H9 (cell line): Measurements from ENCODE around the gene SLC2A1. TPM values are rescaled to one million over a fixed set of nuclear protein-coding genes. Genes with fewer than 3 reads are reported as not detected.

ENCODE experiments used
- DNase-seq: peaks from one replicate; pipeline ENCODE4 v3.0.0-alpha.2; 2017
- H2AFZ ChIP-seq: one replicate; pipeline ENCODE4 v1.6.1; 2013; ENCODE audit warnings: mild to moderate bottlenecking, low read length, control low read depth, moderate library complexity
- H2AK5ac ChIP-seq: 2 replicates; pipeline ENCODE4 v1.6.1; 2013; ENCODE audit warnings: low read length, control low read depth, mixed read lengths; ENCODE audit not compliant: insufficient read length
- H2BK120ac ChIP-seq: one replicate; pipeline ENCODE4 v1.6.1; 2013; ENCODE audit warnings: low read depth, mild to moderate bottlenecking, low read length, control low read depth, inconsistent platforms; ENCODE audit not compliant: poor library complexity, severe bottlenecking
- H2BK12ac ChIP-seq: 2 replicates; pipeline ENCODE4 v1.6.1; 2013; ENCODE audit warnings: low read length, control low read depth, mixed read lengths, low read depth; ENCODE audit not compliant: insufficient read length
- H2BK15ac ChIP-seq: 2 replicates; pipeline ENCODE4 v1.6.1; 2013; ENCODE audit warnings: low read depth, low read length, control low read depth
- H2BK20ac ChIP-seq: one replicate; pipeline ENCODE4 v1.6.1; 2013; ENCODE audit warnings: low read depth, mild to moderate bottlenecking, low read length, control low read depth, inconsistent platforms; ENCODE audit not compliant: poor library complexity, severe bottlenecking
- H2BK5ac ChIP-seq: 2 replicates; pipeline ENCODE4 v1.6.1; 2013; ENCODE audit warnings: low read length, control low read depth, mixed read lengths; ENCODE audit not compliant: insufficient read length
- H3K14ac ChIP-seq: 2 replicates; pipeline ENCODE4 v1.6.1; 2013; ENCODE audit warnings: low read length, control low read depth; ENCODE audit not compliant: insufficient read depth
- H3K18ac ChIP-seq: 2 replicates; pipeline ENCODE4 v1.6.1; 2013; ENCODE audit warnings: low read depth, mild to moderate bottlenecking, mixed read lengths, low read length, control low read depth; ENCODE audit not compliant: insufficient read length
- H3K23ac ChIP-seq: 2 replicates; pipeline ENCODE4 v1.6.1; 2013; ENCODE audit warnings: low read length, control low read depth, mixed read lengths, low read depth; ENCODE audit not compliant: insufficient read length
- H3K23me2 ChIP-seq: 2 replicates; pipeline ENCODE4 v1.6.1; 2013; ENCODE audit warnings: low read depth, mild to moderate bottlenecking, mixed read lengths, low read length, control low read depth; ENCODE audit not compliant: insufficient read length, poor library complexity, severe bottlenecking
- H3K27ac ChIP-seq: 2 replicates; pipeline ENCODE4 v1.5.1; 2013; ENCODE audit warnings: low read length, control low read depth, mixed read lengths, low read depth; ENCODE audit not compliant: insufficient read length
- H3K27me3 ChIP-seq: 2 replicates; pipeline ENCODE4 v1.6.1; 2013; ENCODE audit warnings: low read length, control low read depth, inconsistent platforms; ENCODE audit not compliant: insufficient read depth
- H3K4ac ChIP-seq: 2 replicates; pipeline ENCODE4 v1.6.1; 2013; ENCODE audit warnings: low read depth, mild to moderate bottlenecking, control low read depth, inconsistent platforms, low read length, moderate library complexity
- H3K4me1 ChIP-seq: 2 replicates; pipeline ENCODE4 v1.6.1; 2013; ENCODE audit warnings: low read length, control low read depth, inconsistent platforms; ENCODE audit not compliant: insufficient read depth
- H3K4me2 ChIP-seq: 2 replicates; pipeline ENCODE4 v1.6.1; 2013; ENCODE audit warnings: low read length, control low read depth, mixed read lengths; ENCODE audit not compliant: insufficient read length, insufficient read depth
- H3K56ac ChIP-seq: 2 replicates; pipeline ENCODE4 v1.6.1; 2013; ENCODE audit warnings: low read depth, mild to moderate bottlenecking, mixed read lengths, low read length, control low read depth; ENCODE audit not compliant: insufficient read length
- H3K79me1 ChIP-seq: 2 replicates; pipeline ENCODE4 v1.6.1; 2013; ENCODE audit warnings: low read depth, mild to moderate bottlenecking, moderate library complexity, low read length, control low read depth, inconsistent platforms; ENCODE audit not compliant: insufficient read depth, poor library complexity, severe bottlenecking
- H3K79me2 ChIP-seq: 2 replicates; pipeline ENCODE4 v1.6.1; 2013; ENCODE audit warnings: low read length, control low read depth, inconsistent platforms; ENCODE audit not compliant: insufficient read depth
- H3K9ac ChIP-seq: 2 replicates; pipeline ENCODE4 v1.6.1; 2013; ENCODE audit warnings: low read length, control low read depth, mixed read lengths; ENCODE audit not compliant: insufficient read length; ENCODE audit errors: extremely low read depth
- H3K9me3 ChIP-seq: one replicate; pipeline ENCODE4 v1.6.1; 2013; ENCODE audit warnings: low read depth, low read length, inconsistent platforms; ENCODE audit not compliant: control insufficient read depth
- H3T11ph ChIP-seq: one replicate; pipeline ENCODE4 v1.6.1; 2013; ENCODE audit warnings: mild to moderate bottlenecking, low read length, control low read depth, inconsistent platforms
- H4K20me1 ChIP-seq: one replicate; pipeline ENCODE4 v1.6.1; 2013; ENCODE audit not compliant: control insufficient read depth, insufficient read length, insufficient read depth
- H4K5ac ChIP-seq: 2 replicates; pipeline ENCODE4 v1.6.1; 2013; ENCODE audit warnings: low read depth, mild to moderate bottlenecking, mixed read lengths, low read length, control low read depth; ENCODE audit not compliant: insufficient read length
- H4K8ac ChIP-seq: replicated peaks from 2 replicates; pipeline ENCODE4 v1.6.1; 2013; ENCODE audit warnings: low read length, control low read depth, mixed read lengths, low read depth; ENCODE audit not compliant: insufficient read length
- H4K91ac ChIP-seq: 2 replicates; pipeline ENCODE4 v1.6.1; 2013; ENCODE audit warnings: low read depth, mild to moderate bottlenecking, moderate library complexity, mixed read lengths, low read length, control low read depth; ENCODE audit not compliant: insufficient read length
- H3K27ac Mint-ChIP-seq, 3 experiments: 2 replicates in 2 of 3; 3 replicates in 1 of 3; pipeline ENCODE4 v1.8.0; 2020 to 2021; ENCODE audit warnings: mixed read lengths in 3 of 3, mild to moderate bottlenecking in 1 of 3, moderate library complexity in 1 of 3
- H3K27me3 Mint-ChIP-seq: 2 replicates; pipeline ENCODE4 v1.8.0; 2021; ENCODE audit warnings: low read depth, mild to moderate bottlenecking, moderate library complexity, mixed read lengths
- H3K36me3 Mint-ChIP-seq, 3 experiments: 2 replicates in 2 of 3; 3 replicates in 1 of 3; pipeline ENCODE4 v1.8.0; 2020 to 2021; ENCODE audit warnings: low read depth in 3 of 3, mixed read lengths in 3 of 3; ENCODE audit not compliant: insufficient read depth in 1 of 3
- H3K4me1 Mint-ChIP-seq, 2 experiments: 2 replicates each; pipeline ENCODE4 v1.8.0; 2020; ENCODE audit warnings: mixed read lengths in 2 of 2
- H3K4me3 Mint-ChIP-seq, 2 experiments: 2 replicates in 1 of 2; 3 replicates in 1 of 2; pipeline ENCODE4 v1.8.0; 2020 to 2021; ENCODE audit warnings: mild to moderate bottlenecking in 2 of 2, mixed read lengths in 2 of 2, moderate library complexity in 1 of 2
- H3K9me3 Mint-ChIP-seq, 2 experiments: 2 replicates in 1 of 2; 3 replicates in 1 of 2; pipeline ENCODE4 v1.8.0; 2020; ENCODE audit warnings: mild to moderate bottlenecking in 2 of 2, mixed read lengths in 2 of 2, moderate library complexity in 1 of 2
- WGBS: extraction: QIAGEN DNeasy Blood & Tissue Kit; methylation state at CpG from one replicate; pipeline ENCODE4 v1.1.7; 2013; ENCODE audit warnings: missing lambda C conversion rate, low lambda C conversion rate, mixed read lengths; ENCODE audit not compliant: insufficient read length; ENCODE audit errors: extremely low coverage; 5-methylcytosine and 5-hydroxymethylcytosine counted together
- total RNA-seq: library from RNA; stranded (reverse); gene quantifications from 2 replicates; pipeline ENCODE4 v1.2.1, GENCODE V29; 2021
- TF ChIP-seq, protein P1 (sequence below): fragments of 200-600 bp; sonication (generic); conservative IDR thresholded peaks from 3 replicates; pipeline ENCODE4 v1.8.0; 2021; ENCODE audit warnings: antibody characterized with exemption, mild to moderate bottlenecking

Gene SLC2A1
- total RNA-seq, 1 experiment from 2014 or later: 186 TPM

DNA sequence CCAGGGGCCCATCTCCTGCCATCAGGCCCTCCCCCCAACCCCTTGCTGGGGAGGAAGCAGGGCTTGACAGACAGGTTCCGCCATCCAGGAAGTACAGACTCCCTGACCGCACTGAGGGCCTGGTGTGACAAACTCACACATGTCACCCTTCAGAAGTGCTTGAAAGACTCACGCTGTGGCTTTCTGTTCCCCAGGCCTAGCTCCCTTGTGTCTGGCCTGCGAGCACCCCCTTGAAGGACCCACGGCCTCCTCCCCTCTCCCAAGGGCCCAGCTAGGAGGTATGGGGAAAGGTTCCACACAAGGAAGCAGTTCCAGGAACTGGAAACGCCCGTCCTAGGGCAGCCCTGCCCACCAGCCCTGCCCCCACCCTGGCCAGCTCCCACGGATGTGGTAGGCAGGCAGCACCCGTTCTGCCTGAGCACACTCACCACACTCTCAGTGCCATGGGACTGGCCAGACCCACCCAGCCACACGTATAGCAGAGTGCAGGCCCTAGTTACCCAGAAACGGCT lies 26.7 kb downstream of the SLC2A1 start:
- H3K27ac Mint-ChIP-seq: peak overlapping the region; percentile 79 to 92 (median 91); a peak in 4 of 7 replicates

More for the DNA sequence above, 26.7 kb downstream of the SLC2A1 start:
- Histone ChIP-seq H2BK5ac (no peak overlapping the region), H2BK15ac (no peak overlapping the region), H3K9ac (no peak overlapping the region), H3K18ac (no peak overlapping the region), H3K23me2 (no peaks in the 10 kb centered on the region), H3K4ac (no peak overlapping the region), H2AK5ac (no peak overlapping the region), H3K79me2 (peaks cover 3% of the 10 kb centered on the region; the same call in 1 of the 2 replicates), H3K4me2 (no peak overlapping the region), H2AFZ (no peak overlapping the region), H4K8ac (no peak overlapping the region), H2BK120ac (no peak overlapping the region), H3K23ac (no peak overlapping the region), H3K27me3 (no peaks in the 10 kb centered on the region), H3K56ac (no peak overlapping the region), H2BK20ac (no peak overlapping the region), H4K20me1 (no peaks in the 10 kb centered on the region), H3K14ac (no peak overlapping the region), H3T11ph (no peak overlapping the region), H3K27ac (no peak overlapping the region), H2BK12ac (no peak overlapping the region), H3K9me3 (no peaks in the 10 kb centered on the region), H3K4me1 (no peaks in the 10 kb centered on the region; the same call in 1 of the 2 replicates), H4K5ac (no peak overlapping the region), H4K91ac (no peak overlapping the region), H3K79me1 (no peaks in the 10 kb centered on the region)
- no peaks in the 10 kb centered on the region for H3K9me3 Mint-ChIP-seq
- H3K4me3 Mint-ChIP-seq: peak overlapping the region in 1 of 2 experiments; percentile 38; a peak in 1 of 5 replicates
- H3K4me1 Mint-ChIP-seq: peaks cover 42 to 57% of the 10 kb centered on the region in 2 experiments
- TF ChIP-seq, protein P1, sequence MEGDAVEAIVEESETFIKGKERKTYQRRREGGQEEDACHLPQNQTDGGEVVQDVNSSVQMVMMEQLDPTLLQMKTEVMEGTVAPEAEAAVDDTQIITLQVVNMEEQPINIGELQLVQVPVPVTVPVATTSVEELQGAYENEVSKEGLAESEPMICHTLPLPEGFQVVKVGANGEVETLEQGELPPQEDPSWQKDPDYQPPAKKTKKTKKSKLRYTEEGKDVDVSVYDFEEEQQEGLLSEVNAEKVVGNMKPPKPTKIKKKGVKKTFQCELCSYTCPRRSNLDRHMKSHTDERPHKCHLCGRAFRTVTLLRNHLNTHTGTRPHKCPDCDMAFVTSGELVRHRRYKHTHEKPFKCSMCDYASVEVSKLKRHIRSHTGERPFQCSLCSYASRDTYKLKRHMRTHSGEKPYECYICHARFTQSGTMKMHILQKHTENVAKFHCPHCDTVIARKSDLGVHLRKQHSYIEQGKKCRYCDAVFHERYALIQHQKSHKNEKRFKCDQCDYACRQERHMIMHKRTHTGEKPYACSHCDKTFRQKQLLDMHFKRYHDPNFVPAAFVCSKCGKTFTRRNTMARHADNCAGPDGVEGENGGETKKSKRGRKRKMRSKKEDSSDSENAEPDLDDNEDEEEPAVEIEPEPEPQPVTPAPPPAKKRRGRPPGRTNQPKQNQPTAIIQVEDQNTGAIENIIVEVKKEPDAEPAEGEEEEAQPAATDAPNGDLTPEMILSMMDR: no peak
- no CpG with 5 or more reads among the region's 11 CpGs for WGBS
- no peaks in the 10 kb centered on the region for H3K27me3 Mint-ChIP-seq
- DNase-seq: peak; percentile 38
- H3K36me3 Mint-ChIP-seq: peaks cover 71 to 91% (median 83%) of the 10 kb centered on the region in 3 experiments
